Trophoblast cell (in vitro differentiated cells and primary cell): ENCODE measurements around the gene AKAP8.
A peak's percentile ranks its signal among the peaks of the same experiment; 100 is the strongest.

Source experiments
- DNase-seq, 2 donors: peaks; one replicate each; pipeline ENCODE4 v3.0.0-alpha.2; 2016
- H2AFZ ChIP-seq: 2 replicates; pipeline ENCODE4 v1.6.1; 2013; ENCODE audit warnings: low read length, moderate library complexity, mild to moderate bottlenecking; ENCODE audit not compliant: insufficient read depth, poor library complexity
- H2AK5ac ChIP-seq: 2 replicates; pipeline ENCODE4 v1.6.1; 2013; ENCODE audit warnings: mild to moderate bottlenecking, low read length
- H2BK120ac ChIP-seq: 2 replicates; pipeline ENCODE4 v1.6.1; 2013; ENCODE audit warnings: low read length, mild to moderate bottlenecking, moderate library complexity; ENCODE audit not compliant: insufficient read depth, poor library complexity
- H2BK12ac ChIP-seq: 2 replicates; pipeline ENCODE4 v1.6.1; 2013; ENCODE audit warnings: mild to moderate bottlenecking, low read length, moderate library complexity
- H2BK5ac ChIP-seq: 2 replicates; pipeline ENCODE4 v1.6.1; 2013; ENCODE audit warnings: low read length, low read depth, moderate library complexity, mild to moderate bottlenecking; ENCODE audit not compliant: poor library complexity
- H3K14ac ChIP-seq: 2 replicates; pipeline ENCODE4 v1.6.1; 2013; ENCODE audit warnings: mild to moderate bottlenecking, low read length
- H3K18ac ChIP-seq: 2 replicates; pipeline ENCODE4 v1.6.1; 2013; ENCODE audit warnings: mild to moderate bottlenecking, low read length
- H3K23ac ChIP-seq: 2 replicates; pipeline ENCODE4 v1.6.1; 2013; ENCODE audit warnings: low read length
- H3K27ac ChIP-seq: 2 replicates; pipeline ENCODE4 v1.5.1; 2013; ENCODE audit warnings: low read depth, mild to moderate bottlenecking, inconsistent platforms, low read length, moderate library complexity
- H3K27me3 ChIP-seq: 2 replicates; pipeline ENCODE4 v1.6.1; 2013; ENCODE audit warnings: inconsistent platforms, mild to moderate bottlenecking, low read length, moderate library complexity; ENCODE audit not compliant: insufficient read depth
- H3K36me3 ChIP-seq, 2 experiments: 1 replicate in 1 of 2; 2 replicates in 1 of 2; pipeline ENCODE4 v1.6.1; 2013; ENCODE audit warnings: low read length in 2 of 2, mild to moderate bottlenecking in 2 of 2, moderate library complexity in 1 of 2; ENCODE audit not compliant: insufficient read depth in 2 of 2, control insufficient read depth in 1 of 2
- H3K4ac ChIP-seq: 2 replicates; pipeline ENCODE4 v1.6.1; 2013; ENCODE audit warnings: low read depth, mild to moderate bottlenecking, low read length, moderate library complexity
- H3K4me1 ChIP-seq, 2 experiments: 1 replicate in 1 of 2; 2 replicates in 1 of 2; pipeline ENCODE4 v1.6.1; 2013; ENCODE audit warnings: low read length in 2 of 2, mild to moderate bottlenecking in 2 of 2, moderate library complexity in 1 of 2; ENCODE audit not compliant: insufficient read depth in 2 of 2, control insufficient read depth in 1 of 2
- H3K4me2 ChIP-seq: 2 replicates; pipeline ENCODE4 v1.6.1; 2013; ENCODE audit warnings: inconsistent platforms, mild to moderate bottlenecking, low read length, moderate library complexity
- H3K4me3 ChIP-seq: 2 replicates; pipeline ENCODE4 v1.5.1; 2013; ENCODE audit warnings: mild to moderate bottlenecking, low read depth, low read length, inconsistent platforms
- H3K79me1 ChIP-seq: one replicate; pipeline ENCODE4 v1.6.1; 2013; ENCODE audit warnings: low read length
- H3K79me2 ChIP-seq: 2 replicates; pipeline ENCODE4 v1.6.1; 2013; ENCODE audit warnings: low read length, mild to moderate bottlenecking; ENCODE audit not compliant: control insufficient read depth, insufficient read depth, poor library complexity
- H3K9ac ChIP-seq: 2 replicates; pipeline ENCODE4 v1.6.1; 2013; ENCODE audit warnings: mild to moderate bottlenecking, low read length
- H3K9me3 ChIP-seq: 2 replicates; pipeline ENCODE4 v1.6.1; 2013; ENCODE audit warnings: low read depth, mild to moderate bottlenecking, control low read depth, inconsistent platforms, low read length; ENCODE audit not compliant: insufficient read depth
- H4K12ac ChIP-seq: 2 replicates; pipeline ENCODE4 v1.6.1; 2013; ENCODE audit warnings: low read depth, mild to moderate bottlenecking, low read length, moderate library complexity
- H4K8ac ChIP-seq: 2 replicates; pipeline ENCODE4 v1.6.1; 2013; ENCODE audit warnings: low read depth, mild to moderate bottlenecking, low read length, moderate library complexity
- H4K91ac ChIP-seq: one replicate; pipeline ENCODE4 v1.6.1; 2013; ENCODE audit warnings: low read depth, mild to moderate bottlenecking, low read length, moderate library complexity
- WGBS: extraction: QIAGEN DNeasy Blood & Tissue Kit; methylation state at CpG from one replicate; pipeline ENCODE4 v1.1.7; 2013; ENCODE audit warnings: missing lambda C conversion rate; ENCODE audit not compliant: insufficient read length, insufficient coverage; ENCODE audit errors: extremely low coverage; 5-methylcytosine and 5-hydroxymethylcytosine counted together

The AKAP8 gene

DNA sequence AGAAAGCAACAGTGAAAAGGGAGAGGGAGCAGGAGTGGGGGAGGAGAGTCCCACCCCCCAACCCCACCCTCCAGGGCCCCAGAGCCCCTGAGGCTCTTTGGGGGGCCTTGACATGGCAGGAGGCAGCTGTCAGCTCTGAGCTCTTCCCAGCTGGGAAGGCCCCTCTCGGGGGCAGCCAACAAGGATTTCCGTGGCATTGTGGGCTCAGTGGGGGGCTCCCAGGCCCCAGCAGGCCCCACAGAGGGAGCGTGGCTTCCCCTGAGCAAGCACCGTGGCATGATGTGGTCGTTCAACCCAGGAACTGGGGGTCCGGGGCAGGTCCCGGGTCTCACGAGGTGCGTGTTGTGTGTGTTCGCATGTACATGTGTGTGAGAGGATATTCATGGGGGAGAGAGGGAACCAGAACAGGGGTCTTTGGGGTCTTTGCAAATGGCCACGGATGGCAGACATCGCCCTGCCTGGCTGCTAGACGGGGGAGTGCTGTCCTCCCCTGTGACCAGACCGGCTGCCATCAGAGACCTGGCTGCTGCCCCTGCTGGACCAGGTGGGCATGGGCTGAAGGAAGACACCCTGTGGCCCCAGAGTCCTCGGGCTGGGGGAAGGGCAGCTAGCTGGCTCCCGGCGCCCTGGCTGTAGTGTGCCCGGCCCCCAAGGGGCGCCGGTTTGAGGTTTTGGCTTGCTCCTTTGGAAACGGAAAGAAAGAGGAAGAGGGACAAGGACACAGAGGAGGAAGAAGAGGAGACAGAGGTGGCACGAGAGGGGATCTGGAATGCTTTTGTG, 42.9 kb upstream of the AKAP8 start:
- Histone ChIP-seq H3K4ac (no peak overlapping the region), H3K27me3 (no peaks in the 10 kb centered on the region), H3K18ac (no peak overlapping the region), H3K9me3 (peaks cover 8% of the 10 kb centered on the region), H2BK120ac (no peak overlapping the region), H2BK5ac (no peak overlapping the region), H3K4me2 (no peak overlapping the region), H4K91ac (no peak overlapping the region), H2AK5ac (no peak overlapping the region), H3K23ac (no peak overlapping the region), H2AFZ (no peak overlapping the region), H3K79me1 (peaks cover 5% of the 10 kb centered on the region), H3K14ac (no peak overlapping the region), H3K4me1 (peaks cover 3% of the 10 kb centered on the region in 2 experiments), H3K4me3 (no peak overlapping the region), H3K27ac (no peak overlapping the region), H4K12ac (no peak overlapping the region), H3K9ac (no peak overlapping the region), H3K36me3 (peaks cover 51 to 56% of the 10 kb centered on the region in 2 experiments), H4K8ac (no peak overlapping the region), H2BK12ac (no peak overlapping the region), H3K79me2 (peaks cover 13% of the 10 kb centered on the region)
- WGBS = no CpG with 5 or more reads among the region's 22 CpGs
- DNase-seq = no peak

DNA sequence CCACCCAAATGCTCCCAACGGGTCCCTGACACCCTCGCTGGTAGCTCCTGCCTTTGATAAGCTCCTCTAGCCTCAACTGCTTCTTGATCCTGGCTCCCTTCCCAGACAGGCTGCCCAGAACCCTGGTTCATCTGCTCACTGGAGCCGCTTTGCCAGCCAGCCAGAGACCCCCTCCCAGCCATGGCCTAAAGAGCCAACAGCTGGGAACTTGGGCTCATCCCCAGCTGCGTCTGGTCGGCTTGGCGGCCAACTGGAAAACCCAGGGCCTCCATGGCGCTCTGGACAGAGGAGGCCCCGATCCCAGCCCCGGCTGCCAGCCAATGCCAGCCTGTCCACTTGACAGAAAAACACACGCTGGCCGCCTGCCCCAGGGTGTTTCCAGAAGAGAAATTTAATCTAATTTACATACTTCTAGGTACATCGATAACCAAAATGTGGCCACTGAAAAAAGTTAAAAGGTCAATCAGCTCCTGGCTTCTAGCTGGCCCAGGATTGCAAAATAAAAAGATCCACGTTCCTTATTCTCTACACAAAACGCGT, 42.2 kb upstream of the AKAP8 start:
- H2BK5ac ChIP-seq = no peak overlapping the region
- no peak overlapping the region for H3K27ac ChIP-seq
- no peak for DNase-seq
- H2AFZ ChIP-seq = no peak overlapping the region
- H3K79me2 ChIP-seq = peaks cover 17% of the 10 kb centered on the region
- no peaks in the 10 kb centered on the region for H3K27me3 ChIP-seq
- H3K14ac ChIP-seq = no peak overlapping the region
- no peak overlapping the region for H4K8ac ChIP-seq
- H3K4me3 ChIP-seq = no peak overlapping the region
- peaks cover 44 to 49% of the 10 kb centered on the region in 2 experiments for H3K36me3 ChIP-seq
- H2AK5ac ChIP-seq = no peak overlapping the region
- H3K18ac ChIP-seq = no peak overlapping the region
- no peak overlapping the region for H4K12ac ChIP-seq
- H3K4ac ChIP-seq = no peak overlapping the region
- H3K4me1 ChIP-seq = peaks cover 7% of the 10 kb centered on the region in 2 experiments
- H2BK120ac ChIP-seq = no peak overlapping the region
- no CpG with 5 or more reads among the region's 15 CpGs for WGBS
- H3K9me3 ChIP-seq = peaks cover 8% of the 10 kb centered on the region
- H3K23ac ChIP-seq = no peak overlapping the region
- H3K4me2 ChIP-seq = no peak overlapping the region
- no peak overlapping the region for H2BK12ac ChIP-seq
- peaks cover 5% of the 10 kb centered on the region for H3K79me1 ChIP-seq
- no peak overlapping the region for H4K91ac ChIP-seq
- no peak overlapping the region for H3K9ac ChIP-seq

GRCh38 chr19:15421136-15421695, 41.6 kb upstream of the AKAP8 start:
- no peak overlapping the region for H3K27ac ChIP-seq
- no peak overlapping the region for H4K8ac ChIP-seq
- H3K4me1 ChIP-seq = peaks cover 7% of the 10 kb centered on the region in 2 experiments
- peaks cover 5% of the 10 kb centered on the region for H3K79me1 ChIP-seq
- no peak overlapping the region for H4K12ac ChIP-seq
- H4K91ac ChIP-seq = no peak overlapping the region
- H3K23ac ChIP-seq = no peak overlapping the region
- no peak overlapping the region for H2BK5ac ChIP-seq
- no peak overlapping the region for H3K4me3 ChIP-seq
- no peak overlapping the region for H3K14ac ChIP-seq
- no peak overlapping the region for H2BK120ac ChIP-seq
- H2AFZ ChIP-seq = no peak overlapping the region
- H3K79me2 ChIP-seq = peaks cover 18% of the 10 kb centered on the region
- no peak overlapping the region for H2BK12ac ChIP-seq
- H2AK5ac ChIP-seq = no peak overlapping the region
- no peak overlapping the region for H3K18ac ChIP-seq
- H3K9ac ChIP-seq = no peak overlapping the region
- H3K27me3 ChIP-seq = no peaks in the 10 kb centered on the region
- peaks cover 8% of the 10 kb centered on the region for H3K9me3 ChIP-seq
- DNase-seq = no peak
- no peak overlapping the region for H3K4ac ChIP-seq
- WGBS = no CpG with 5 or more reads among the region's 12 CpGs
- H3K4me2 ChIP-seq = no peak overlapping the region
- H3K36me3 ChIP-seq = peaks cover 41 to 45% of the 10 kb centered on the region in 2 experiments

DNA sequence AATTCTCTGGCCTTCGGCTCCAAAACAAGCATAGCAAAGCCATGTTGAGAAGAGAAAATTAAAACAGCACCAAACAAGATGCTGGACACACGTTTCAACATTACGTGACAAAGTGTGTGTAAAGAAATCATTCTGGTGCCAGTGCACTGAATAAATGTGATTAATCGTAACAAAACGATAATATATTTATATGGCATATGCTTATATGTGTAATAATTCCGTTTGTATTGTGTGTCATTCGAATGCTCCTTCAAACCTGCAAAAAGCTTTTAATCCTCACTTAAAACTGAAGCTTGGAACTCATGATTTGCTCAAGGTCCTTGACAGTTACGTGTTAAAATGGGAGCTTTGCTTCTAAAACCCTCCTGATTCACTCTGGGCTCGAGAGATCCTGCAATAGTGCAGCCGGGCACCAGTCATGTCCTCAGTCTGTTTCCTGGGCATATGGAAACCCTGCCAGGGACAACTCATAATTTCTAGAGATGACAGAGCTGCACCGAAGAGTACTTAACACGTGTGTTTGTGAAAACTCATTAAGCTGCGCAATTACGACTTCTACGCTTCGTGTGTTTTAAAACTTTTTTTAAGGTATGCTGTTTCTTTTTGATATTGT, 39.9 kb upstream of the AKAP8 start:
- Histone ChIP-seq H3K79me2 (peaks cover 19% of the 10 kb centered on the region), H2AFZ (no peak overlapping the region), H3K9me3 (peaks cover 8% of the 10 kb centered on the region), H3K18ac (no peak overlapping the region), H3K23ac (no peak overlapping the region), H3K27me3 (no peaks in the 10 kb centered on the region), H2AK5ac (no peak overlapping the region), H4K12ac (no peak overlapping the region), H4K91ac (no peak overlapping the region), H4K8ac (no peak overlapping the region), H3K4me2 (peak overlapping the region; percentile 63), H2BK5ac (no peak overlapping the region), H3K27ac (no peak overlapping the region), H2BK120ac (no peak overlapping the region), H3K4me1 (peaks cover 7% of the 10 kb centered on the region in 2 experiments), H3K36me3 (peaks cover 26 to 38% of the 10 kb centered on the region in 2 experiments), H3K9ac (no peak overlapping the region), H2BK12ac (no peak overlapping the region), H3K4ac (no peak overlapping the region), H3K4me3 (no peak overlapping the region), H3K14ac (no peak overlapping the region), H3K79me1 (peaks cover 5% of the 10 kb centered on the region)
- no CpG with 5 or more reads among the region's 16 CpGs for WGBS
- no peak for DNase-seq
